Measurements from ENCODE around the gene SRC. TPM values are rescaled to one million over a fixed set of nuclear protein-coding genes. Genes with fewer than 3 reads are reported as not detected.

Gene SRC
- total RNA-seq, 1 donor from 2014 or later, result 15.4 TPM

GRCh38 chr20:37425103-37425625, 79.2 kb downstream of the SRC start:
- no peak overlapping the region for H3K4me3 ChIP-seq
- no peaks in the 10 kb centered on the region for H3K36me3 ChIP-seq
- Mint-ChIP-seq H3K4me3 (no peak overlapping the region), H3K4me1 (peaks cover 28% of the 10 kb centered on the region), H3K27ac (peak overlapping the region; percentile 29), H3K36me3 (no peaks in the 10 kb centered on the region), H3K27me3 (ENCODE audit: insufficient read depth, low read depth) (peaks cover 8% of the 10 kb centered on the region), H3K9me3 (peaks cover 2% of the 10 kb centered on the region)
- no peaks in the 10 kb centered on the region for H3K27me3 ChIP-seq
- peaks cover 26% of the 10 kb centered on the region for H3K4me1 ChIP-seq
- H3K9ac ChIP-seq, result no peak overlapping the region
- no peaks in the 10 kb centered on the region for H3K79me2 ChIP-seq (ENCODE audit: low read depth)
- no peak for TF ChIP-seq EZH2phosphoT487 (IDR thresholded peaks at IDR 0.05)
- no peak for TF ChIP-seq CTCF (IDR thresholded peaks at IDR 0.05)
- TF ChIP-seq EZH2 (IDR thresholded peaks at IDR 0.05), result no peak
- no peak overlapping the region for H3K4me2 ChIP-seq
- H3F3A ChIP-seq (ENCODE audit: low read depth), result peaks cover 8% of the 10 kb centered on the region
- H3K9me3 ChIP-seq (ENCODE audit: low read depth), result no peaks in the 10 kb centered on the region
- no peak for DNase-seq (ENCODE audit: low spot score)
- H3K27ac ChIP-seq, result no peak overlapping the region
- H2AFZ ChIP-seq (replicated peaks), result no peak overlapping the region
- H4K20me1 ChIP-seq (ENCODE audit: low read depth), result no peaks in the 10 kb centered on the region

- no peaks in the 10 kb centered on the region for H3K27me3 ChIP-seq
- H3K4me3 ChIP-seq, result no peak overlapping the region
- no peaks in the 10 kb centered on the region for H3K36me3 Mint-ChIP-seq
- H3K9me3 ChIP-seq (ENCODE audit: low read depth), result no peaks in the 10 kb centered on the region
- H3K9ac ChIP-seq, result no peak overlapping the region
- H3K79me2 ChIP-seq (ENCODE audit: low read depth), result no peaks in the 10 kb centered on the region
- H3K4me1 Mint-ChIP-seq, result peaks cover 19% of the 10 kb centered on the region
- no peak overlapping the region for H2AFZ ChIP-seq (replicated peaks)
- no peak for TF ChIP-seq EZH2 (IDR thresholded peaks at IDR 0.05)
- no peak for TF ChIP-seq CTCF (IDR thresholded peaks at IDR 0.05)
- no peak for TF ChIP-seq EZH2phosphoT487 (IDR thresholded peaks at IDR 0.05)
- H3K4me1 ChIP-seq, result peaks cover 17% of the 10 kb centered on the region
- no peaks in the 10 kb centered on the region for H3F3A ChIP-seq (ENCODE audit: low read depth)
- no peak overlapping the region for H3K4me3 Mint-ChIP-seq
- DNase-seq (ENCODE audit: low spot score), result no peak
- H3K27me3 Mint-ChIP-seq (ENCODE audit: insufficient read depth, low read depth), result peaks cover 7% of the 10 kb centered on the region
- no peak overlapping the region for H3K27ac Mint-ChIP-seq
- no peaks in the 10 kb centered on the region for H4K20me1 ChIP-seq (ENCODE audit: low read depth)
- H3K4me2 ChIP-seq, result no peak overlapping the region
- no peaks in the 10 kb centered on the region for H3K36me3 ChIP-seq
- no peaks in the 10 kb centered on the region for H3K9me3 Mint-ChIP-seq
- H3K27ac ChIP-seq, result no peak overlapping the region
Measured at GRCh38 chr20:37426106-37426505, 80.2 kb downstream of the SRC start.

- TF ChIP-seq EZH2phosphoT487 (IDR thresholded peaks at IDR 0.05) (no peak), EZH2 (IDR thresholded peaks at IDR 0.05) (no peak), CTCF (IDR thresholded peaks at IDR 0.05) (no peak)
- H3K27me3 Mint-ChIP-seq (ENCODE audit: insufficient read depth, low read depth), result peaks cover 5% of the 10 kb centered on the region
- Histone ChIP-seq H3K4me3 (no peak overlapping the region), H3K9ac (no peak overlapping the region), H4K20me1 (ENCODE audit: low read depth) (no peaks in the 10 kb centered on the region), H3K36me3 (no peaks in the 10 kb centered on the region), H2AFZ (replicated peaks) (no peak overlapping the region), H3K4me1 (peaks cover 8% of the 10 kb centered on the region), H3K9me3 (ENCODE audit: low read depth) (no peaks in the 10 kb centered on the region), H3K27me3 (no peaks in the 10 kb centered on the region), H3K27ac (no peak overlapping the region), H3K79me2 (ENCODE audit: low read depth) (no peaks in the 10 kb centered on the region), H3K4me2 (no peak overlapping the region), H3F3A (ENCODE audit: low read depth) (no peaks in the 10 kb centered on the region)
- no peaks in the 10 kb centered on the region for H3K9me3 Mint-ChIP-seq
- no peak overlapping the region for H3K4me3 Mint-ChIP-seq
- no peak for DNase-seq (ENCODE audit: low spot score)
- no peaks in the 10 kb centered on the region for H3K36me3 Mint-ChIP-seq
- H3K4me1 Mint-ChIP-seq, result peaks cover 10% of the 10 kb centered on the region
- H3K27ac Mint-ChIP-seq, result no peak overlapping the region
Measured at GRCh38 chr20:37426978-37427377, 81.0 kb downstream of the SRC start.
